Measurements from ENCODE around the gene RAC3. TPM values are rescaled to one million over a fixed set of nuclear protein-coding genes. Genes with fewer than 3 reads are reported as not detected.

The RAC3 gene
- total RNA-seq, 1 donor from 2014 or later, result 6.7 TPM

DNA sequence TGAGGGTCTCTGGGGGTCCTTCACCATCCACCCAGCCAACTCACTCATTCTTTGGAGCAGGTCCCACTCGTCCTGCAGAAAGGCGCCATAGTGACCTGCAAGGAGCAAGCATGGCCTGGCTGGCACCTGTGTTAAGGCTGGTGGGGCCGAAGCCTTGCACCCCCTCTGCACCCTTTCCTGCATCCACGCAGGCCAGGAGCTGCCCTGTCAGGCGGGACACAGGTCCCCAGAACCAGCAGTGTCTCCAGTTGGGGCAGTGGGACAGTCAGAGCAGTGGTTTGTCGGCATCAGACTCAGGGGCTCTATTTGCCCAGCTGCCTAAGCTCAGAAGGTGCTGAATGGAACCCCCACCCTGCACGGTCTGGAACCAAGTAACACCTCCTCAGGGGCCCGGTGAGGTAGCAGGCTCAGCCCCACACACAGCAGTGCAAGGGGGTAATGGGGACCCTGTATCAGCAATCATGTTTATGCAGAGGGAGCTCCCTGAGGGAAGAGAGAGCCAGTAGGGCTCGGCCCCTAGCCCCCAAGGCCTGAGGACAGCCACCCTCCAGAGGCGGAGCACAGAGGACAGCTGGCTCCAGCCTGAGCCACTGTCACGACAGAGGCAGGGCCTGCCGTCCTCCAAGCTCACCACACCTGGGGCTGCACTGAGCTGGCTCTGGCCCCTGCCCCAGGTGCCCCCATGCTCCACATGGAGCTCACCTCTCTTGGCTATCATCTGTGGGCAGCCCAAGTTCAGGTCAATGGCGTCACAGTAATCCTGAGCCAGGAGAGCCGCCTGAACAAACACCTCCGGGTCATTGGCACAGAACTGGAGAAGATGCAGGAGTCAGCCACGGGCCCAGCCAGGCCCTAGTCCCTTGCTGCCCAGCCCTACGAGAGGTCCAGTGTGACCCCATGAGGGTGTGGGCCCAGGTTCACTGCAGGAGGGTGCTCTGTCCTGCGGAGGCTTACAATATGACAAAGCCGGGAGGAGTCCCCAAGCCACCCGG, 32.2 kb downstream of the RAC3 start:
- intact Hi-C loops (cut with micrococcal nuclease), result loop anchor here (2.0 kb wide), 1 partner anchor 35 kb away; the partner anchor contains the start of gene FASN

DNA sequence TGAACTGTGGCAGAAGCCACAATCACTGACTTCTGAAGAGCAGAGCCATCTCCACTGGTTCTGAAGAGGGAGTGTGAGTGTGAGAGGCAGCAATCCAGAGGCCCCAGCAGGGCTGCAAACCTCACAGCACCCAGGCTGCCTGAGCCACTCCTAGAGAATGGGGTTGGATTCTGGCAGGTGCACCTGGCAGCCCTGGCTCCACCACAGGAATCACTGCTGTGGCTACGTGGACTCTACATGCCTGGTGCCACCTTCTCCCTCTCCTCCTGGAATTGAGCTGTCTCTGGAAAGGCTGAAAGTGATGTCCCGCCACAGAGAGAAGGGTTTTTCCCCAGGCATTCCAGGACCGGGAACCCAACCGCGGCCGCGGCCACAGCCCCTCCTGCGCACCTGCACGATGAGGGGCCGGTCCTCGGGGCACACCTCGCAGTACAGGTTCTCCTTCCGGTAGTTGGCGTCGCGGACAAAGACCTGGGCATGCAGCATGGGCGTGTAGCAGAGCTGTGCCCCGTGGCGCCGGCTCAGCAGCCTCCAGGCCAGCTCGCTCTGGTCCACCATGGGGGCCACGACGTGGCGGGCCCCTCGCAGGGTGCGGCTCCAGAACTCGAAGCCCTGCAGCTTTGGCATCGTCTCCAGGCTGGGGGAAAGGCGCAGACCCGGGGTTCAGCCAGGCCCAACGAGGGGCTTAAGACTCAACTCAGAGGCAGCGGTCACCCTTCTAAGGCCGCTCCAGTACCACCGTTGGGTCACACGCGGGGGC, 33.1 kb downstream of the RAC3 start:
- intact Hi-C loops (cut with micrococcal nuclease), result loop anchor here (1.0 to 5.0 kb wide), 5 partner anchors 13 to 90 kb away; partner anchors contain the start of genes CENPX, DCXR, FASN and GPS1

DNA sequence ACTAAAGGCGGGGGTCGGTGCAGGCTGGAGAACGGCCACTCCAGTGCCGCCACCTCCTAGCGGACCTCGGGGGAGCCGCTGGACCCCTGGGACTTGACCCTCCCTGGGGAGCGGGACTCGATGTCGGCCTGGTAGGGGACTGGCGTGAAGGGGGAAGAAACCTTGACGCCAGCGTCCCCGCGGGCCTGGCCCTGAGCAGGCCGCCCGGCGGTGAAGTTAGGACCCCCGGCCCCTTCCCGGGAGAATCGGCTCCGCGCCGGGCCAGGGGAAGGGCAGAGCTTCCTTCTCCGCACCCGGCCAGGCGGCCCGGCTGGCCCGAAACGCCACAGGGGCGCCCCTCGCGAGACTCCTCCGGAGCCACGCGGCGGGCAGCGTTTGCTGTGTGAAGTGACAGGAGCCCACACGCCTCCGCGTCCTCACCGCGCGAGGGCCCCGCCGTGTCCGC, 33.7 kb downstream of the RAC3 start:
- intact Hi-C loops (cut with micrococcal nuclease), result loop anchor here (1.0 to 5.0 kb wide), 5 partner anchors 14 to 89 kb away; partner anchors contain the start of genes CENPX, DCXR, FASN and GPS1

DNA sequence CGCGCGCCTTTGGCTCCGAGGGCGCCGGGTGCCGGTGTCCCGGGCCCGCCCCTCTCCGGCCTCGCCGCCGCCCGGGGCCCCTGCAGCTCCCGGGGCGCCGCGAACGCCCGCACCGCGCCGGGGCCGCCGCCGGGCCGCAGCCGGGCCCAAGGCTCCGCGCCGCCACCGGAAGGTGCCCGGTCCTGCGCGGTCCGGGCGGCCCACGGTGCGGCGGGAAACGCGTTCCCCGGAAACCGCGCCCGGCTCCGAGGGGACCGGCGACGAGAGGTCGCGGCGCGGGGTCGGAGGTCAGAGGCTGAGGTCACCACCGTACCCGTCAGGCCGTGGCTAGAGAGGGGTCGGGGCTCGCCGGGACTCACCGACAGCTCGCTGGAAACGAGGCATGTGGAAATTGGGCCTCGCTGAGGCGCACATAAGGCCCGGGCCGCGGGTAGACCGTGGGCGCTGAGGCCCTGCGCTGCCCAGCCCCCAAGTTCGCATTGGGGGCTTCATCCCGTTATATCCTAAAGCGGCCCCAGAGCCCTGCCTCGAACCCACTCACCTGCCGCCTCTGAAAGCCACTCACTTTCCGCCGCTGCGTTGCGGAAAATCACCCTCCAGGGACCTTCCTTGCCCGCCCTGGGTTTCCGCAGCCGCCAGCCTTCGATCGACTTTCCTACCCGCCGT, 34.3 kb downstream of the RAC3 start, which contains the start of gene DUS1L:
Gene DUS1L (minus strand): TSS at position 167 of the 666 bp plus-strand sequence. CDS start 745 bp downstream, outside the sequence.
- intact Hi-C loops (cut with micrococcal nuclease), result loop anchor here (1.0 to 5.0 kb wide), 5 partner anchors 14 to 89 kb away; partner anchors contain the start of genes CENPX, DCXR, FASN and GPS1

DNA sequence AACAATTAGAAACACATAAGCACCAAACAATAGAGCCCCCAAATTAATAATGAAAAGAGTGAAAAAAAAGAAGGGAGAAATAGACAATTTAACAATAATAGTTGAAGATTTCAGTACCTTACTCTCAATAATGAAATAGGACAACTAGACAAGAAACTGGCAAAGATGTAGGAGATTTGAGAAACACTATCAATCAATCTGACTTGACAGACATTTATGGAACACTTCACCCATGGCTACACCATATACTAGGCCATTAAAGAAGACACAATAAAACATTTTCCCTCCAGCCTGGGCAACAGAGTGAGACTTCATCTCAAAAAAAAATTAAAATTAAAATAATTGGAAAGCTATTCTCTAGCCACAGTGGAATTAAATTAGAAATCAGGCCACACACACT, 39.1 kb downstream of the RAC3 start:
- intact Hi-C loops (cut with micrococcal nuclease), result no loop called here

DNA sequence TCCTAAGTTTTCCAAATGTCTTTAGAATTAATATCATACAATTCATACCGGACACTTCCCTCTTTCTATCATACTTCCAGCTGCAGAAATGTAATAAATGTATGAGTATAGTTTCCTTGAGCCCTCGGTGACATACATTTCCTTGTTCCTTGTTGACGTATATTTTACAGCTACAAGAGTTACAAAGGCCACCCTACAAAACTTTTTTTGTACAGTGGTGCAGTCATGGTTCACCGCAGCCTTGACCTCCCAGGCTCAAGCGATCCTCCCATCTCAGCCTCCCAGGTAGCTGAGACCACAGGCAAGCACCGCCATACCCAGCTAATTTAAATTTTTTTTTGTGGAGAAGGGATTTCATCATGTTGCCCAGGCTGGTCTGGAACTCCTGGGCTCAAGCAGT, 41.3 kb downstream of the RAC3 start:
- intact Hi-C loops (cut with micrococcal nuclease), result no loop called here

DNA sequence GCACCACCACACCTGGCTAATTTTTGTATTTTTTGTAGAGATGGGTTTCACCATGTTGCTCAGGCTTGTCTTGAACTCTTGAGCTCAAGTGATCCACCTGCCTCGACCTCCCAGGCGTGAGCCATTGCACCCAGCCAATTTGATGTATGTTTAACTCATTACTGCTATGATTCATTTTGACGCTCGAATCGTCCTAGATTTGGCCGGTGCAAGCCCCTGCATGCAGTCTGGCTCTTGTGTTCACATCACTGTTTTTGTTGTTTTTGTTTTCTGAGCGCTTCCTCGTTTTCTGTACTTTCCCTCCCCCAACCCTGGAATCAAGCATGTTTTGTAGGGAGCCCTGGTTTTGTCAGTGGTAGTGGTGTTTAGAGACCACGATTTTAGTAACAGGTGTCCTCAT, 42.0 kb downstream of the RAC3 start:
- intact Hi-C loops (cut with micrococcal nuclease), result no loop called here

DNA sequence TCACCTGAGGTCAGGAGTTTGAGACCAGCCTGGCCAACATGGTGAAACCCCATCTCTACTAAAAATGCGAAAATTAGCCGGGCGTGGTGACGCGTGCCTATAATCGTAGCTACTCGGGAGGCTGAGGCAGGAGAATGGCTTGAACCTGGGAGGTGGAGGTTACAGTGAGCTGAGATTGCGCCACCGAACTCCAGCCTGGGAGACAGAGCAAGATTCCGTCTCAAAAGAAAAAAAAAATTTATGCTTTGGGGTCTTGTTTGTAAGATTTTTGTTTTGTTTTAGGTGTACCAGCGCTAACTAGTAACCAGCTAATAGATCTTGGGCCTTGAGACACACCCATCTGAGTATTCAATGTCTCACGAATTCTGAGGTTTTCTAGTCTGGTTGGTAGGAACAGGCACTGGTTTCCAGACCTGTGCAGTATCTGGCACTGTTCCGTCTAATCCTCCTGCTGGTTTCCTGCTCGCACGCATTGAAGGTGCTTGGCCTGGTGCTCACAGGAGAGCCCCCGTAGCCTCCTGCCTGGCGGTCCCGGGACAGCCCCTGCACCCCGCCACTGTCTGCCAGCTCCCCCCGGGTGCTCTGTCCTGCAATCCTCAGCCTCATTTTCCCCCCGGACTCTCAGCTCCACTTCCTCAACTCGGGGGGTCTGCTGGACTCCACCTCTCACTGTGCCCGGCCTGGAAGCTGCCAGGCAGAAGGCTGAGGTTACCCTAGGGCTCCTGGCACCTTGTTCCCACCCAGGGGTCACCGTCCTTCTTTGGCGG, 44.7 kb downstream of the RAC3 start:
- intact Hi-C loops (cut with micrococcal nuclease), result no loop called here

DNA sequence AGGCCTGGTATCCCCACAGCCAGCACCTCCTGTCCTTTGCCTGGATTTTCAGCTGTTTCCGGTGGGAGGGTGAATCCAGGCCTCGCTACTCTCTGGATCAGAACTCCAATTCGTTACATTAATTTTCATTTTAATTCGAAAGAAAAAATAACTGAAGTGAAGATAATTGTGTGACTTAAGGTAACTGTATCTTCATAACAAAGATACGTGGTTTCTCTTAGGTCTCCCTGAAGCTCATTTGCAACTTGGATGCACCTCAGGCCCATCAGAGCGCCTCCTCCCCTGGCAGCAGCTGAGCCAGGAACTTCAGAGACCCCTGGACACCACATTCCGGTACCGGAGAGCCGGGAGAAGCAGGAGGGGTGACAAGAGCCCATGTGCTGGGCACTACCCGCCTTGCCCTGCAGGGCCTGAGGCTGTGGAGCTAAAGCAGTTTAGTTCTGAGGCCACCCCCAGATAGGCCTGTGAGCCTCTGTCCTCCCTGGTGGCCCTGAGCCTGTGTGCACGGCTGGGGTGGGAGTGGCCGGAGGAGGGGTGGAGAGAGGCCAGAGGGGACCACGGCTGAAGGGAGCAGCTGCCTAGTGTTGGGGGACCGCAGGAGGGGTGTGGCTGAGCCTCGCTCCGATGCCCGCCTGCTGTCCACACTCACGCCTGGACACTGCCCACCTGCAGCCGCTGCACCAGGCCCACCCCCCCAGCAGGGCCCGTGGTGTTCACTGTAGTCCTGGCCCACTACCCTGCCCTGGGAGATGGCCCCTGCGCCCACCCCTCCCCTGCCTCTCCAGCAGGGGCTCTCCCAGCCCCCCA, 45.5 kb downstream of the RAC3 start:
- intact Hi-C loops (cut with micrococcal nuclease), result no loop called here

DNA sequence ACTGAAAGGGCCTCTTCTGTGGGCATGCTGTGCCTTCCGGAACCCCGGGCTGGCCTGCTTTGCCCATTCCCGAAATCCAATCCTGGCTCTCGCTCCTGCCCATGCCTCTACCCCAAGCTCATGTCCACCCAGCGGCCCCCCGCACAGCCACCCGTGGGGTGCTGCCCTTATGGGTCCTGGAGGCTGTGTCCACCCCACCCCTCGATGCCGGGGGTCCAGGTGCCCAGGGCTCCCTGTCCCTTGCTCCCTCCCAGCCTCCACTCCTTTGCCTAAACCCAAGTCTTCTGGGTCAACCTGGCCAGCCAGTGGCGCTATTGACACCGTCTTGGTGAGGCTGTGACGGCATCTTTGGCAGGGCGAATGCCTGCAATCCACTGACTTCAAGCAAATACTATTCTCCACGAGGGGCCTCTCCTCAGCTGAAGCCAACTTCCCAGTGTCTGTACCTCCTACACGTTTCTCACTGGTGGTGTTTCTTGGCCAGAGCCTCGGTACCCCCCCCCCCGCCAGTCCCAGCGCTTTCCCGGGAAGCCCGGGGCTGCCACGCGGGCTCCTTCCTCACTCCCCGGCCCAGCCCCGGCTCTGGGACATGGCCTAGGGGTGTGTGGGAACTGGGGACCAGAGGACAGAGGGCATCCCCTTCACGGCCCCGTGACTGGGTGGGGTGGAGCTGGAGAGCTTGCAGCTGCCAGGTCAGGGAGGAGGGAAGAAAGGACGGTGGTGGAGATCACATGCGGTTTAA, 46.3 kb downstream of the RAC3 start:
- intact Hi-C loops (cut with micrococcal nuclease), result no loop called here

DNA sequence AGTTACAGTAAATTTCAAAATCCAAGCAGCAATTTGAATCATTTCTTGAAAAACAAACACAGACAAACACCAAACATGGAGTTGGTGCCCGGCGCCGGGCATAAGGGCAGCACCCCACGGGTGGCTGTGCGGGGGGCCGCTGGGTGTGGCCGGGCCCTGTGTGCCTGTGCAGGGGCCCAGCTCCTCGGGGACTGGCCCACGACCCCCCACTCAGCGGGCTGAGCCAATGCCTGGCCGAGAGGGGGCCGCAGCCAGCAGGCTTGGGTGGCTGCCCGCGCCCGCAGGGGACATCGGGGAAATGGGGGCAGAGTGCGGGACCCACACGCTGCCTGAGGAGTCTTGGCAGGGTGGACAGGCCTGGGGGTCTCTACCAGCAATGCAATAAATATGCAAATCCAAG, 47.0 kb downstream of the RAC3 start:
- intact Hi-C loops (cut with micrococcal nuclease), result no loop called here

DNA sequence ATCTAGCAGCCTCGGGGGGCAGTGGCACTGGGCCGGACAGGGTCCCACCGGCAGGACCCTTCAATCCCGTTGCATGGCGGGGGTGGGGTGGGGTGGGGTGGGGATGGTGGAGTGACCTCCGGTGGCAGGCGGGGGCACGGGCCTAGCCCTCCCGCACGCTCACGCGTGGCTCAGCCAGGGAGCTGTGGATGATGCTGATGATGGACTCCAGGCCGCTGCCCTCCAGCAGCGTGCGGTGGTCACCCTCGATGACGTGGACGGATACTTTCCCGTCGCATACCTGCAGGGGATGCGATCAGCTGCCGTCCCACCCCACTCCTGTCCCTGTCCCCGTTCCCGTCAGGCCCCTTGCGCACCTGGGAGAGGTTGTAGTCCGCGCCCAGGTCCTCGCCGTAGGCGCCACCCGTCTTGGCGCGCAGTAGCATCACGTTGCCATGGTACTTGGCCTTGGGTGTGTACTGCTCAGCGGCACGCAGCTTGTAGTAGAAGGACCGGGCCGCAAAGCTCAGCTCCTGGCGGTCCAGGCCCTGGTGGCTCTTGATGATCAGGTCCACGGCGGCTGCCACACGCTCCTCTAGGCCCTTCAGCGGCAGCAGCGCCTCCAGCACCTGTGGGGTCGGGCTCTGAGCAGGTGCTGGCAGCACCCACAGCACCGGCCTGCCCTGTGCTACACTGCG, 47.7 kb downstream of the RAC3 start:
- intact Hi-C loops (cut with micrococcal nuclease), result no loop called here

DNA sequence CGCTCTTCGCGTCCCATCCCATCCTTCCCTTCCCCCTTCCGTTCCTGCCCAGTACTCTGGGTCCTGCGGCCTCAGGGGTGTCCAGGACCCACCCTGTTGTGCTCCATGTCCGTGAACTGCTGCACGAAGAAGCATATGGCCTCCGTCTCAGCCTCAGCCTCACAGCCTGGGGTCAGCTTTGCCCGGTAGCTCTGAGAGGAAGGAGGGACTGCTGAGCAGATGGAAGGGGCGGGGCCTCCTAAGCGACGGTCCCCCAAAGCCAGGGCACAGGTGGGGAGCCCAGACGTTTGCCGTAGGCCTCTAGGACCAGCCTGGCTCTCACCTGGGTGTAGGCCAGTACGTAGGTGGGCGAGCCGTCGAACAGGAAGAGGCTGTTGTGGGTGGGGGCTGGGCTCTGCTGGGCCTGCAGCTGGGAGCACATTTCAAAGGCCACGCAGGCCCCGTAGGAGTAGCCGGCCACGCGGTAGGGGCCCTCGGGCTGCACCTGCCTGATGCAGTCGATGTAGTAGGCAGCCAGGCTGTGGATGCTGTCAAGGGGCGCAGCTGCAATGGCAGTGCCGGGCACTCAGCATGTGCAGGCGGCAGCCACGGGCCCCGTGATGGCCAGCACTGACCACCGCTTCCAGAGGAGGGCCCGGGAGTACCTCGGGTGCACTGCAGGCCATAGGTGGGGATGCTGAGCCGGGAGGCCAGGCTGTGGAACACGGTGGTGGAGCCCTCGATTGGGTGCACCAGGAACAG, 48.7 kb downstream of the RAC3 start:
- intact Hi-C loops (cut with micrococcal nuclease), result no loop called here

DNA sequence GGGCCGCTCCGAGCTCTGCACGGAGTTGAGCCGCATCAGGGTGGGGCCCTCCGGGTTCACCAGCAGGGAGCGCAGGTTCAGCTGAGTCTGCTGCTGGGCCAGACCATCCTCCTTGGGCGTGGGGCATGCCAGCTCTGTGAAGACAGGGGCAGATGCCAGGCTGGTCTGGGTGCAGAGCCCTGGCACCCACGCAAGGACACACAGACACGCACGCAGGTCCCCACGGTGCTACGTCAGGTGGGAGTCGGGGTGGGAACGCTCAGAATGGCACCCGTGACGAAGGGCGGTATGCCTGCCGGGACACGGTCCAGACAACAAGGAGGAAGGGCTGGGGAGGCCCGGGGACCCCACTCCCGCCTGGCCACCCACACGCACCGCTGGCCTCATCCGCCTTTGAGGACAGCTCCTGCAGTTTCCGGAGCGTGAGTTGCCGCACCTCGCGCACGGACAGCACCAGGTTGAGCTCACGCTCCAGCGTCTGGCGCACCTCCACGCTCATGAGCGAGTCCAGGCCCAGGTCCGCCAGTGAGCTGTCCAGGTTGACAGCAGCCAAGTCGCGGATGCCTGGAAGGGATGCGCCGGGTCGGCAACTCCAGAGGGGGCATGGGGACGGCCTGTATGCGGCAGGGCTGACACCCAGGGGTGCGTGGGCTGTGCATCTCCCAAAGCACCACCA, 49.4 kb downstream of the RAC3 start:
- intact Hi-C loops (cut with micrococcal nuclease), result no loop called here

DNA sequence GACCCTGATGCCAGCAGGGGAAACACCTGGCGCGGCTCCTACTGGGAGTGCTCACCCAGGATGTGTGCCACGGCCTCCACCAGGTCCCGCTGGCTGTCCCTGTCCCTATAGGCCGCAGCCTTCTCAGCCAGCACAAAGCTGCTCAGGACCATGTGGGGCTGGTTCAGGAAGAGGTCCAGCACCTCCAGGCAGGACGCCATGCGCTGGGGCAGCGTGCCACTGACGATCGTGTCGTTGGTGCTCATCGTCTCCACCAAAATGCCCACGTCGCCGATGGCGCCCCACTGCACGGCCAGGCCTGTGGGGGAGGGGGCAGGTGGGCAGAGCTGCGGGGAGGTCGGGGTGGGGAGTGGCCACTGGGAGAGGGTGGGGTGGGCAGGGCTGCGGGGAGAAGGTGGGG, 50.1 kb downstream of the RAC3 start:
- intact Hi-C loops (cut with micrococcal nuclease), result no loop called here

DNA sequence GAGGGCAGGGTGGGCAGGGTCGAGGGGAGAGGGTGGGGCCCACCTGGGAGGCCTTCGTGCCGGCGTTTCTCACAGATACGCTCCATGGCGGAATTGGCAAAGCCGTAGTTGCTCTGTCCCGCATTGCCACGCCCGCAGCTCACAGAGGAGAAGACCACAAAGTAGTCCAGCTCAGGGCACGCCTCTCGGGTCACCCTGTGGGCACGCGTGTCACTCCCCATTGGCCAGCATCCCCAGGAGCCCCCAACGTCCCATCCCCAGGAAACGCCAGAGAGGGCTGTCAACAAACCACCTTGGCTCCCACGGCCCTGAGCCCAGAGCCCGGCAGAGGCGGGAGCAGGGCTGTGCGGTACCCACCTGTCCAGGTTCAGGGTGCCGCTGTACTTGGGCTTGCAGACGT, 50.5 kb downstream of the RAC3 start:
- intact Hi-C loops (cut with micrococcal nuclease), result no loop called here

DNA sequence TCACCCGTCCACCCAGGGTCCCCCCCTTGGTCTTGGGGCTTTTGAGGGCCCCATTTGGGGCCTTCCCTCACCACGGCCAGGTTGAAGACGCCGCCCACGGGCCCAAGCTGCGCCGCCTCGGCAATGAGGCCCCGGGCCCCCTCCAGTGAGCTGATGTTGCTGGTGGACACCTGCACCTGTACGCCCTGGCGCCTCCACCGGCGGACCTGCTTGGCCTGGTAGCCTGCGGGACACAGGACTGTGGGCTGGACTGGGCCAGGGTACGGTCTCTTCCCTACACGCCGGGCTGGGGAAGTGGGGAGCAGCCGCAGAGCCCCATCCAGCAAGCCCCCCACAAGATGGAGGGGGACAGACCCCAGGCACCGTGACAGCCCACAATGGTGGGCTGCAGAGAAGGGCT, 51.0 kb downstream of the RAC3 start:
- intact Hi-C loops (cut with micrococcal nuclease), result no loop called here
